HG03103 (cell line): ENCODE measurements around the gene COQ8B.

Experiments
- ATAC-seq: cut with Tn5 transposase; IDR thresholded peaks from one replicate; pipeline ENCODE4 v1.9.1; 2021; ENCODE audit warnings: low read depth; ENCODE audit not compliant: unreplicated experiment

COQ8B gene

DNA sequence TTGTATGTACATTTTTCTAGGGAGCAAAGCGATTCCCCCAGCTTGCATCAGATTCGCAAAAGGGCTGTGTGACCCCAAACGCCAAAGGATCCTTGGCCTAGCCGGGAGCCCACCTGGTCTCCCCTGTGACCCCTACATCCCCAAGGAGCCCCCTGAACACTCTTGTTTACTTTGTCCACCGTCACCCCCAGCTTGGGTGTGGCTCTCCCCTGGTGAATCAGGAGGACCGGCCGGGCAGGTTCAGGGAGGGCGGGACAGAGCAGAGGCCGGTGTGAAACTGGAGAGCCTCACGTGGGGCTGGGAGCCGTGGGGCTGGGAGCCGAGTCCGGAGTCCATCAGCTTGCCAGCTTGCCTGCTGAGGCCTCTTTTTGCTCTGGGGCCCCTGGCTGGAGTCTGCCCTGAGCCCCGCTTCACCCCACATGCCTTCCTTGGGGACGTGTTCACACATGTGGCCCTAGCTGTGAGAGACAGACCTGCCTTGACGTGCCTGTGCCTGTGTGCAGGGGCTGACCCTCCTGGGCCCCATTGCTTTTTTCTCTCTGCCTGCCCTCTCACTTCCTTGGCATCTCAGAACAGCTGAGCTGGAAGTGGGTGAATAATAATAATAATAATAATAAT is 2.2 kb upstream of the COQ8B start:
- no peak for ATAC-seq

GRCh38 chr19:40717880-40718773 is 1.4 kb upstream of the COQ8B start:
- no peak for ATAC-seq

DNA sequence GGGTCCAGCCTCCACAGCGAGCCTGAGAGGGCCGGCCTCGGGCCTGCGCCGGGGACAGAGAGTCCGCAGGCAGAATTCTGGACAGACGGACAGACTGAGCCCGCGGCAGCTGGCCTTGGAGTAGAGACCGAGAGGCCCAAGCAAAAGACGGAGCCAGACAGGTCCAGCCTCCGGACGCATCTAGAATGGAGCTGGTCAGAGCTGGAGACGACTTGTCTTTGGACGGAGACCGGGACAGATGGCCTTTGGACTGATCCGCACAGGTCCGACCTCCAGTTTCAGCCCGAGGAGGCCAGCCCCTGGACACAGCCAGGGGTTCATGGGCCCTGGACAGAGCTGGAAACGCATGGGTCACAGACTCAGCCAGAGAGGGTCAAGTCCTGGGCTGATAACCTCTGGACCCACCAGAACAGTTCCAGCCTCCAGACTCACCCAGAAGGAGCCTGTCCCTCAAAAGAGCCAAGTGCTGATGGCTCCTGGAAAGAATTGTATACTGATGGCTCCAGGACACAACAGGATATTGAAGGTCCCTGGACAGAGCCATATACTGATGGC is 716 bp upstream of the COQ8B start:
- no peak for ATAC-seq

DNA sequence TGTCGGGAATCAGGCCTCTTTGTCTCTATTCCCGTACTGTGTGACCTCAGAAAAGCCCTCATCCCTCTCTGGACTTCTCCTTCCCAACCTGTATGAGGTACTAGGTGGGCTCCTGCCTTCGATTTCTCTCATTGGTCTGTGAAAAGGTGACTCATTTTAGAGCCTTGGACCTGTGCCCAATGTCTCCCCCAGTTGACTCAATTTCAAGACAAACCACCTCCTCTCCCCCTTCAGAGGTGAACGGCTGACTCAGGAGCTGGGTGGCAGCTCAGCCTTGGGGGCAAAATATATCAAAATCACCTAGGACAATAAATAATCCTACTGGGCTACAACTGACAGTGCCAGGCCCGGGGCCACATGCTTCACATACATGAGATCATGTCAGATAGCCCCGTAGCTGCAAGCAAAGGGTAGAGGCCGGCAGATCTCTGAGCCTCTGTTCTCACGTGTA is 630 bp downstream of the COQ8B start:
- ATAC-seq, result peak; percentile 1

- peak; percentile 60 for ATAC-seq
Measured at GRCh38 chr19:40714441-40715299, 2.0 kb downstream of the COQ8B start.

- ATAC-seq, result no peak
Measured at GRCh38 chr19:40713939-40714338, 2.7 kb downstream of the COQ8B start.

- ATAC-seq, result no peak
Measured at GRCh38 chr19:40709817-40710216, 6.9 kb downstream of the COQ8B start.

DNA sequence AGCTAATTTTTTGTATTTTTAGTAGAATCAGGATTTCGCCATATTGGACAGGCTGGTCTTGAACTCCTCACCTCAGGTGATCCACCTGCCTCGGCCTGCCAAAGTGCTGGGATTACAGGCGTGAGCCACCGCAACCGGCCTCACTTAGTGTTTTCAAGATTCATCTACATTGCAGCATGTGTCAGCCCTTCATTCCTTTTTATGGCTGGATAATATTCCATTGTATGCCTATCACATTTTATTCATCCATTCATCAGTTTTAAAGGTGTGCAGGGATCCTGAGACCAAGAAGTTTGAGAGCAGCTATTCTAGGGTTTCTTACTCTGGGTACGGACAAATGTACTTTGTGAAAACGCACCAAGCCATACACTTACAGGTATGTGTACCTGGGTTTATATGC is 9.1 kb downstream of the COQ8B start:
- ATAC-seq, result no peak

DNA sequence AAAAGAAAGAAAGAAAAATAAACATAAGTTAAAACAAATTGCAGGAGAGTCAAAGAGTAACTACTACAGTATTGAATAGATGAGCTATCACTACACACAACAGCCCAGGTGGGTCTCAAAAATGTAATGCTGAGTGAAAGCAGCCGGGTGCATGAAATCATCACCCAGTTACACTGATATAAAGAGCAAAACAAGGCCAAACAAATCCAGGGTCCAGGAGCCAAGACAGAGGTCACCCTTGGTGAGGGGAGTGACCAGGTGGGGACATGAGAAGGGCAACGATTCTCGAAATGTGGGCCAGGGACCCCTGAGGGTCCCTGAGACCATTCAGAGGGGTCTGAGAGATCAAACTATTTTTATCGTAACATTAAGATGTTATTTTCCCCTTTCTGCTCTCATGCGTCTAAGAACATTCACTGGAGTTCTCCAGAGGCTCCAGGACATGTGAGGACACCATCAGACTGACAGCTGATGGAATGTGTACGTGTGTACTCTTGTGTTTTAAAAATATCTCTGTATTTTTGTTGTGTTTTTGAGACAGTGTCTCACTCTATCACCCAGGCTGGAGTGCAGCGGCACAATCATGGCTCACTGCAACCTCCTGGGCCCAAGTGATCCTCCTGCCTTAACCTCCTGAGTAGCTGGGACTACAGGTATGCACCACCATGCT is 10.6 kb downstream of the COQ8B start:
- ATAC-seq, result no peak

DNA sequence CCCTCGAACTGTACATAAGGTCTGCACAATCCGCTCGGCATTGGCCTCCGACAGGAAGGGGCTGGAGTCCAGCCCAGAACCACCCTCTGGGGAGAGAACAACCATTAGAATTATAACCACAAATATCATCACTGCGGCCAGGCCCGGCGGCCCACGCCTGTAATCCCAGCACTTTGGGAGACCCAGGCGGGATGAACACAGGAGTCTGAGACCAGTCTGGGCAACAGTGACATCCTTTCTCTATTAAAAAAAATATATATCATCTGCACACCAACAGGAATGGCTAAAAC is 11.4 kb downstream of the COQ8B start:
- no peak for ATAC-seq

- no peak for ATAC-seq
Measured at GRCh38 chr19:40704491-40705361, 12.0 kb downstream of the COQ8B start.

DNA sequence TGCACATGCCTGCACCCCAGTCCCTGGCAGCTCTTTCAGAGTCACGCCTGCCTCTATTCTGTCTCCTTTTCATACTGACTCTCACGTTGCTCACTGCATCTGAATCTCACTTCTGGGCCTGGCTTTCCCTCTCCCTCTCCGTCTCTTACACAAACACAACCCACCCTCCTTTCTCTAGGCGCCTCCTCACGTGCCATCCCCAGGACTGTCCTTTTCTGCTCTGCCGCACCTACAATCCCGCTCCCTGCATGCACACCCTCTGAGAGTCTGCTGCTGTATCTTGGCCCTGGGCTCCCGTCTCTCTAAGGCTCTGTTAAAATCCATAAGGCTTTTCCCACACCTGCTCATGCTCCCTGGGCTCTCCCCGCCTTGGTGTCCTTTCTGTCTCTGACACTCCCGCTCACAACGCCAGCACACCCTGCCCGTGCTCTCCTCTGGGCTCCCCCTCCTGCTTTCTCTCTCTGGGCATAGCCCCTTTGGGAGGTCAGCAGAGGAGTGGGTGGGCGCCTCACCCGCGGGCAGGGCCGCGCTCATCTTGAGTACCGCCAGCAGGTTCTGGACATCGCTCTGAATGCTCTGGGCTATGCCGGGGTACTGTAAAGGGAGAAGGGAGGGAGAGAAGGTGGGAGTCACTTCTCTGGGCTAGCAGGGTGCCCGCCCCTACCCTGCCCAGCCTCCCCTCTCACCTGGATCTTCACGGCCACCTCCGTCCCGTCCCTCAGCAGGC is 13.5 kb downstream of the COQ8B start:
- ATAC-seq, result no peak

DNA sequence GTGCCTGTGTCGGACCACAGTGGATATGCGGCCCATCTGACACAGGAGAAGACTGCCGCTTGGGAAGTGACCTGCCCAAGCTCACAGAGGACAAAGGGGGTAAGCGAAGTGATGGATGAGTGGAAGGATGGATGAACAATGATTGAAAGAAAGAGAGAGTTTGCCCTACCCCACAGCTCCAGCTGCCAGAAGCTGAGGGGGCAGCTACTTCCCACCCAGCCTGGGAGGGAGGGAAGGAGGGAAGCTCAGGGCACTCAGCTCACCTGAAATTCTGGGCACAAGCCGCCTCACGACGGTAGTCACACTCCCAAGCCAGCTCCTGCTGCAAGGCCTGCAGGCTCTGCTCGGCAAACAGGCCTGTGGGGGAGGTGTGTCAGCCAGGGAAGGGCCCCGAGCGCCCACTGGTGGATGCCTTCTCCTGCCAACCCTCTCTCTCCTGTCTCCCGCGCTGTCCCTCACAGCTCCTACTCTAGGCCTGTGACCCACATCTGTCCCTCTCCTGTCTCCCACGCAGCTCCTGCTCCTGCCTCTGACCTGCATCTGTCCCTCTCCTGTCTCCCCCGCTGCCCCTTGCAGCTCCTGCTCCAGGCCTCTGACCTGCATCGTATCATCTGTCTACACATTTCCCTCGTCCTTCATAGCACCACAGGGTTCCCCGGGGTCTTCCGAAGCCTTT is 14.2 kb downstream of the COQ8B start:
- ATAC-seq, result no peak

GRCh38 chr19:40701758-40702157 is 14.9 kb downstream of the COQ8B start:
- ATAC-seq, result no peak

- no peak for ATAC-seq
Measured at GRCh38 chr19:40700083-40700482, 16.6 kb downstream of the COQ8B start.

GRCh38 chr19:40697007-40697406 is 19.7 kb downstream of the COQ8B start:
- ATAC-seq, result no peak

DNA sequence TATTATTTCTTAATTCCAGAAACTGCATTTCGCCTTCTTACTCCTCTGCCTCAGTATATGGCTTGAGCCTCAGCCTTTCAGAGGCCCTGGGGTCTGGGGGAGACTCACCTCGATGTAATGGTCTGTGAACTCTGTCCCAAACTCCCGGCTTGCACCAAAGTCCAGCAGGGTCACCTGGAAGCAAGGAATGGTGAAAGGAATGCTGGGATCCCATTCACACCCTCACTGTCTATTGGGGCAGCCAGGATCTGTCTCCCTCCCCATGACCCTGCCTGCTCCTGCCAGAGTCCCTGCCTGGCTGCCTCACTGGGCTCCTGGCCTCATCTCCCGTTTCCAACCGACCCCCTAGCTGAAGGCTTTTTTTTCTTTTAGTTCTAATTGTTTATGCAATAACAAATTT is 20.8 kb downstream of the COQ8B start:
- no peak for ATAC-seq

DNA sequence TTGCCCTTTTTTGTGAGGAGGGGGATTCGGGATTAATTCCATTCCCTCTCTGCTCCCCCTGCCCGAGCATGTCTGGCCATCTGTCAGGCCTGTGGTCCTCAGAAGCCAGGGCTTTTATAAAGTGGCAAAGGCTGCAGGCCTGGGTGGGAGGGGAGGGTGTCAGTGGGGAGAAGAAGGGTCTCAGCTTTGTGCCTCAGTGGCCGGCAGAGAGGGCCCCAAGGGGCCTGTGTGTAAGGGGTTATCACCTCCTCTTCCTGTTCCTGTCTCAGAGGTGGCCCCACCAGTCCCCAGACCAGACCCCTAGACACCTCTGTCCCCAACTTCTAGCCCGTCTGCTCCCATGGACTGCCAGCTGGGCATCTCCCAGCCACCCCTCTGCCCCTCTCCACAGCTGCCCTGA is 22.8 kb downstream of the COQ8B start:
- ATAC-seq, result no peak
